Transverse colon (tissue), 4 donors: Measurements from ENCODE around the gene DHRS1.

Experiments
- CTCF ChIP-seq, 5 experiments: fragments of 200-600 bp in 3 of 5; fragments of 450-650 bp in 2 of 5; sonication (generic) in 3 of 5; IDR thresholded peaks; 1 replicate in 2 of 5; 2 replicates in 3 of 5; pipeline ENCODE4 v1.5.1; 2016 to 2017; ENCODE audit warnings: antibody characterized with exemption in 5 of 5, inconsistent platforms in 3 of 5, mild to moderate bottlenecking in 2 of 5, moderate library complexity in 1 of 5
- EP300 ChIP-seq: sonication (generic); formaldehyde crosslinking; IDR thresholded peaks from one replicate; pipeline ENCODE4 v1.6.1; 2017; ENCODE audit warnings: antibody characterized with exemption, low read depth
- POLR2A ChIP-seq: fragments of 450-650 bp; IDR thresholded peaks from one replicate; pipeline ENCODE4 v1.6.1; 2016; ENCODE audit warnings: antibody characterized with exemption, mild to moderate bottlenecking, moderate library complexity
- POLR2AphosphoS5 ChIP-seq, 3 donors: sonication (generic); formaldehyde crosslinking; IDR thresholded peaks; one replicate each; pipeline ENCODE4 v1.6.1; 2016; ENCODE audit warnings: antibody characterized with exemption in 3 of 3

DNA sequence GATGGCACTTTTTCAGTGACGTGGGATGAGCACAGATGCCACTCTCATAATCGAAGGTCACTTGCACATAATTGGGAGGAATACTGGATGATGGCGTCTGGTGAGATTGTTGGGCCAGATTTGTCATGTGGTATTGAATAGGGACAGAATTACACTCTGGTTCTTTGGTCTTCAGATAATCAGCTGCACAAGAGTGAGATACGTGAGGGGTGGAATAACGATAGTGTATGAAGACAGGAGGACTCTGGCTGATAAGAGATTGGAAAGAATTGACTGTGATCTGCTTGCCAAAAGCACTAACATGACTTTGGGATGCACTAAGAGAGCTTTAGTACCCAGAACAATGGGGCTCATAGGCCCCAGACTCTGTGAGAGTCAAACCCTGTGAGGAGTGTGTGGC lies 21.2 kb downstream of the DHRS1 start:
- TF ChIP-seq CTCF (IDR thresholded peaks at IDR 0.05) (no peak), EP300 (no peak), POLR2AphosphoS5 (IDR thresholded peaks at IDR 0.05) (no peak), POLR2A (no peak)
